ENCODE results near the gene GPATCH8. TPM values are rescaled to one million over a fixed set of nuclear protein-coding genes. Genes with fewer than 3 reads are reported as not detected.
A peak's percentile ranks its signal among the peaks of the same experiment; 100 is the strongest.

GPATCH8 gene
- total and polyA plus RNA-seq, 8 donors: 5.2 to 58.2 (median 19.5) TPM

GRCh38 chr17:44424828-44425461 is 78.3 kb downstream of the GPATCH8 start:
- Histone ChIP-seq H3K36me3 (peaks cover 12 to 91% (median 85%) of the 10 kb centered on the region in 4 donors), H3K4me1 (peaks cover 0 to 17% (median 6%) of the 10 kb centered on the region in 4 donors), H3K4me3 (no peak overlapping the region), H3K27ac (no peak overlapping the region), H3K9me3 (no peaks in the 10 kb centered on the region), H3K27me3 (no peaks in the 10 kb centered on the region)
- no peak for DNase-seq
- intact Hi-C loops (cut with DNase I; ENCODE audit: low total_unique reads): no loop called here
- TF ChIP-seq CTCF (IDR thresholded peaks at IDR 0.05) (no peak), POLR2AphosphoS5 (IDR thresholded peaks at IDR 0.05) (no peak), POLR2A (IDR thresholded peaks at IDR 0.05) (no peak), EP300 (IDR thresholded peaks at IDR 0.05) (no peak)
- WGBS, 5 donors: 74 to 87% (median 80%) methylated on average over 3 of the region's 3 CpGs

- intact Hi-C loops (cut with DNase I; ENCODE audit: low total_unique reads): no loop called here
- no peaks in the 10 kb centered on the region for H3K9me3 ChIP-seq
These were observed 85.7 kb downstream of the GPATCH8 start for GRCh38 chr17:44417553-44417952.

GRCh38 chr17:44416558-44417289 is 86.5 kb downstream of the GPATCH8 start:
- TF ChIP-seq POLR2AphosphoS5 (IDR thresholded peaks at IDR 0.05) (no peak), CTCF (IDR thresholded peaks at IDR 0.05) (no peak), POLR2A (IDR thresholded peaks at IDR 0.05) (no peak), EP300 (IDR thresholded peaks at IDR 0.05) (no peak)
- H3K4me3 ChIP-seq: no peak overlapping the region
- peaks cover 8 to 76% (median 56%) of the 10 kb centered on the region in 4 donors for H3K36me3 ChIP-seq
- no peaks in the 10 kb centered on the region for H3K27me3 ChIP-seq
- H3K4me1 ChIP-seq: peaks cover 0 to 20% (median 8%) of the 10 kb centered on the region in 4 donors
- H3K9me3 ChIP-seq: no peaks in the 10 kb centered on the region
- WGBS, 5 donors: 69 to 94% (median 90%) methylated on average over 2 of the region's 2 CpGs
- no peak for DNase-seq
- peak overlapping the region in 1 of 5 donors; percentile 46 for H3K27ac ChIP-seq
- intact Hi-C loops (cut with DNase I; ENCODE audit: low total_unique reads): no loop called here

More at GRCh38 chr17:44417553-44417952, 85.7 kb downstream of the GPATCH8 start:
- Histone ChIP-seq H3K27me3 (no peaks in the 10 kb centered on the region), H3K36me3 (peaks cover 8 to 84% (median 63%) of the 10 kb centered on the region in 4 donors), H3K4me3 (no peak overlapping the region), H3K4me1 (peaks cover 0 to 20% (median 8%) of the 10 kb centered on the region in 4 donors), H3K27ac (peak overlapping the region in 1 of 5 donors; percentile 46)
- TF ChIP-seq POLR2AphosphoS5 (IDR thresholded peaks at IDR 0.05) (peak in 1 of 3 donors; percentile 74), POLR2A (IDR thresholded peaks at IDR 0.05) (no peak)
- DNase-seq: peak in 1 of 2 donors; percentile 40
- 40 to 59% (median 50%) methylated on average over 2 of the region's 2 CpGs for WGBS, 5 donors

- intact Hi-C loops (cut with DNase I; ENCODE audit: low total_unique reads): no loop called here
- H3K9me3 ChIP-seq: no peaks in the 10 kb centered on the region
- H3K36me3 ChIP-seq: peaks cover 0 to 60% (median 35%) of the 10 kb centered on the region in 4 donors
- H3K4me3 ChIP-seq: no peak overlapping the region
- no peaks in the 10 kb centered on the region for H3K27me3 ChIP-seq
- WGBS, 5 donors: 86 to 100% (median 100%) methylated on average over 1 of the region's 1 CpG
- peaks cover 0 to 20% (median 8%) of the 10 kb centered on the region in 4 donors for H3K4me1 ChIP-seq
- no peak for TF ChIP-seq CTCF (IDR thresholded peaks at IDR 0.05)
- TF ChIP-seq EP300 (IDR thresholded peaks at IDR 0.05): no peak
- no peak for TF ChIP-seq POLR2AphosphoS5 (IDR thresholded peaks at IDR 0.05)
- TF ChIP-seq POLR2A (IDR thresholded peaks at IDR 0.05): no peak
- H3K27ac ChIP-seq: no peak overlapping the region
- no peak for DNase-seq
These were observed 88.6 kb downstream of the GPATCH8 start for GRCh38 chr17:44414394-44415155.
